HAP-1 (cell line): ENCODE results near the gene RAB19.
A peak's percentile ranks its signal among the peaks of the same experiment; 100 is the strongest.
"Not testable (repeated sequence)": the region's sequence is repeated elsewhere in the genome, so short reads cannot be mapped to it uniquely, and the experiment has no call there.

ENCODE experiments used
- DNase-seq, 2 experiments: peaks; one replicate each; pipeline ENCODE4 v3.0.0-alpha.2; 2016 to 2020; ENCODE audit warnings: low spot score in 2 of 2
- H3K27me3 ChIP-seq: fragments of 250-450 bp; sonication (Bioruptor Pico); 2 replicates; pipeline ENCODE4 v1.5.1; 2020; ENCODE audit warnings: low read depth, mild to moderate bottlenecking, moderate library complexity
- H3K36me3 ChIP-seq: fragments of 250-450 bp; sonication (Bioruptor Pico); replicated peaks from 2 replicates; pipeline ENCODE4 v1.5.1; 2020; ENCODE audit warnings: mild to moderate bottlenecking
- H3K4me1 ChIP-seq: fragments of 250-450 bp; sonication (Bioruptor Pico); 2 replicates; pipeline ENCODE4 v1.5.1; 2020; ENCODE audit warnings: mild to moderate bottlenecking
- H3K4me3 ChIP-seq: fragments of 250-450 bp; sonication (Bioruptor Pico); 2 replicates; pipeline ENCODE4 v1.5.1; 2020; ENCODE audit warnings: mild to moderate bottlenecking, moderate library complexity
- H3K9me3 ChIP-seq: fragments of 250-450 bp; sonication (Bioruptor Pico); 2 replicates; pipeline ENCODE4 v1.5.1; 2020; ENCODE audit warnings: mild to moderate bottlenecking, moderate library complexity
- in situ Hi-C: fragments of 300-500 bp; cut with MboI; formaldehyde crosslinking; loops from 3 replicates; pipeline ENCODE4 v1.14.3; 2020; ENCODE audit warnings: low sequenced_read_pairs, inconsistent platforms, mixed read lengths

RAB19 gene

DNA sequence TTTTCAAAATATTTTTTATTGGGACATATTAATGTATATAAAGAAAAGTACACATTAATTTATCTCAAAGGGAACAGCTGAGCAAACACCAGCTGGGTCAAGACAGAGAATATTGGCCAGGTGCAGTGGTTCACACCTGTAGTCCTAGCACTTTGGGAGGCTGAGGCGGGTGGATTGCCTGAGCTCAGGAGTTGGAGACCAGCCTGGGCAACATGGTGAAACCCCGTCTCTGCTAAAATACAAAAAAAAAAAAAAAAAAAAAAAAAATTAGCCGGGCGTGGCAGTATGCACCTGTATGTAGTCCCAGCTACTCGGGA lies 14.3 kb downstream of the RAB19 start:
- H3K36me3 ChIP-seq, H3K4me3 ChIP-seq, H3K9me3 ChIP-seq, H3K4me1 ChIP-seq, DNase-seq, in situ Hi-C loops, H3K27me3 ChIP-seq: not testable (repeated sequence)

DNA sequence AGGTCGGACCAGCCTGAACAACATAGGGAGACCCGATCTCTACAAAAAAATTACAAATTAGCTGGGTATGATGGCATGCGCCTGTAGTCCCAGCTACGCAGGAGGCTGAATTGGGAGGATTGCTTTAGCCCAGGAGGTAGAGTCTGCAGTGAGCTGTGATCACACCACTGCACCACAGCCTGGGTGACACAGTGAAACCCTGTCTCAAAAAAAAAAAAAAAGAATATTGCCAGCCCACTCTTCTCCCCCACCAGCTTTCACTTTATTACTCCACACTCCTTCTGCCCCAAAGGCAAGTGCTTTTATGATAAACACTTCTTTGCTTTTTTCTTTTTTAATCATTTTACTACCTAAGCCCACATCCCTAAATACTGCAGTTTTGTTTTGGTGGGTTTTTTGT lies 14.8 kb downstream of the RAB19 start:
- DNase-seq, result no peak
- Histone ChIP-seq H3K9me3 (no peaks in the 10 kb centered on the region), H3K27me3 (peaks cover 3% of the 10 kb centered on the region; the same call in 1 of the 2 replicates), H3K4me3 (no peak overlapping the region), H3K4me1 (no peaks in the 10 kb centered on the region), H3K36me3 (no peaks in the 10 kb centered on the region)
- in situ Hi-C loops, result no loop called here

DNA sequence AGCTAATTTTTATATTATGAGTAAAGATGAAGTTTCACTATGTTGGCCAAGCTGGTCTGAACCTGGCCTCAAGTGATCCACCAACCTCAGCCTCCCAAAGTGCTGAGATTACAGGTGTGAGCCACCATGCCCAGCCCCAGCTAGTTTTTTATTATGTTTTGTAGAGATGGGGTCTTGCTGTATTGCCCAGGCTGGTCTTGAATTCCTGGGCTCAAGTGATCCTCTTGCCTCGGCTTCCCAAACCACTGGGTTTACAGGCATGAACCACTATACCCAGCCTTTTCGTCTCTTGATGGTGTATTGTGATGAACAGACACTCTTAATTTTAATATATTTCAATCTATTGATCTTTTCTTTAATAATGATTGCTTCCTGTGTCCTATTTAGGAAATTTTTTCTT lies 17.7 kb downstream of the RAB19 start:
- H3K4me3 ChIP-seq, result no peak overlapping the region
- no peaks in the 10 kb centered on the region for H3K9me3 ChIP-seq
- no peaks in the 10 kb centered on the region for H3K4me1 ChIP-seq
- in situ Hi-C loops, result no loop called here
- H3K27me3 ChIP-seq, result no peaks in the 10 kb centered on the region
- DNase-seq, result no peak
- H3K36me3 ChIP-seq, result no peaks in the 10 kb centered on the region

DNA sequence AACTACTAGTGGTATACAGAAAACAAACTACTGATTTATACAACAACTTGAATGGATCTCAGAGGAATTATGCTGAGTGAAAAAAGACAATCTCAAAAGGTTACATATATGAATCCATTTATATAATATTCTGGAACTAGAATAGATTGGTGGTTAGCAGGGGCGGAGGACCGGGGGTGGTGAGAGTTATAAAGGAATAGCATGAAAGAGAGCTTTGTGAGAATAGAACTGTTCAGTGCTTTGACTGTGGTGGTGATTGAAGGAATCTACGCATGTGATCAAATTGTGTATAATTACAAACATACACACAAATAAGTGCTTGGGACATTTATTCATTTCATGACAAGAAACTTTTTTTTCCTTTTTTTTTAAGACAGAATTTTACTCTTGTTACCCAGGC lies 19.6 kb downstream of the RAB19 start:
- in situ Hi-C loops, result no loop called here
- H3K9me3 ChIP-seq, result no peaks in the 10 kb centered on the region
- DNase-seq, result no peak
- H3K4me3 ChIP-seq, result no peak overlapping the region
- H3K4me1 ChIP-seq, result no peaks in the 10 kb centered on the region
- no peaks in the 10 kb centered on the region for H3K27me3 ChIP-seq
- H3K36me3 ChIP-seq, result no peaks in the 10 kb centered on the region

DNA sequence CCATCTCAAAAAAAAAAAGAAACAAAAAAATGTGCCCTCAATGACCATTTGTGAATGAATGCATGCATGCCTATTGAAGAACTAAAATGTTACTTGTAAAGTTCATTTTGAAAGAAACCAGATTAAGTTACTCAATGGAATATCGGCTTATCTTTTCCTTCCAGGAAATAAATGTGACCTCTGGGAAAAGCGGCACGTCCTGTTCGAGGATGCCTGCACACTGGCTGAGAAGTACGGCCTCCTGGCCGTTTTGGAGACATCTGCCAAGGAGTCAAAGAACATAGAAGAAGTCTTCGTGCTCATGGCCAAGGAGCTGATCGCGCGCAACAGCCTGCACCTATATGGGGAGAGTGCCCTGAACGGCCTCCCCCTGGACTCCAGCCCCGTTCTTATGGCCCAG lies 21.9 kb downstream of the RAB19 start:
- H3K4me1 ChIP-seq, result no peaks in the 10 kb centered on the region
- no peak overlapping the region for H3K4me3 ChIP-seq
- no peaks in the 10 kb centered on the region for H3K9me3 ChIP-seq
- H3K36me3 ChIP-seq, result no peaks in the 10 kb centered on the region
- peak; percentile 16 to 22 for DNase-seq
- H3K27me3 ChIP-seq, result no peaks in the 10 kb centered on the region
- in situ Hi-C loops, result no loop called here

DNA sequence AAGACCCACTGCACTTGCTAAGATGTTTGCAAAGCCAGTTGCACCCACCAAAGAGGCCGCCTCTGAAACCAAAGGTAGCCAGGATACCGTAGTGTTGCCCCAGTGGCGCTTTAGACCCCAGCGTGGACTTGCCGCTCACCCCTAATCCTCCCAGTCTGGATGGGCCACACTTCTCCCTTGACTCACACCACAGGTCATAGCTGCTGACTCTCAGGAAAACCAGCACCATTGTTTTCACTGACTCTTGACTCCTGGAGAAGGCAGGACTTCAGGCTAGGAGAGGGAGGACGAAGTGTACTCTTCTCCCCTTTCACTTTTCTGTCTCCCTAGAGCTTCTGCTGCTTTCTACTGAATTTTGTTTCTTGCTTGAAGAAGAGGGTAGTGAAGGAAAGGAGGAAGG lies 22.3 kb downstream of the RAB19 start:
- no peak overlapping the region for H3K4me3 ChIP-seq

DNA sequence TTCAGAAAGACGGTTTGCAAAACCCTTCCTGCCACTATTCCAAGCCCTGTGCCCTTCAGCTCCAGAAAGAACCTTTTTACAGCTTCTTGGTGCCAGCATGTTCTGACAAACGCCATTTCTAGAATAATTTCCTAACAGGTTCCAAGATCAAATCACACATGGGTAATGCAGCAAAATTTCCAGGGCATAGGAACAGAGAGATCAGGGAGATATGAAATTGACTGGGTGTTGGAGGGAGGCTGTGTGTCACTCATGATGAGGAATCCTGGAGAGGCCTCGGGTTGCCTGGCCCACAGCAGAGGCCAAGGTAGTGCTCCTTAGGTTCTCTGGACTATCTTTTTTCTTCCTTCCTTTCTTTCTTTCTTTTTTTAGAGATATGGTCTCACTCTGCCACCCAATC lies 29.5 kb downstream of the RAB19 start:
- Histone ChIP-seq H3K27me3 (no peaks in the 10 kb centered on the region), H3K4me1 (no peaks in the 10 kb centered on the region), H3K9me3 (no peaks in the 10 kb centered on the region), H3K36me3 (no peaks in the 10 kb centered on the region), H3K4me3 (no peak overlapping the region)
- in situ Hi-C loops, result no loop called here
- no peak for DNase-seq

More for the DNA sequence above, 22.3 kb downstream of the RAB19 start:
- no peaks in the 10 kb centered on the region for H3K9me3 ChIP-seq
- H3K27me3 ChIP-seq, result no peaks in the 10 kb centered on the region
- H3K36me3 ChIP-seq, result no peaks in the 10 kb centered on the region
- DNase-seq, result no peak
- in situ Hi-C loops, result no loop called here
- H3K4me1 ChIP-seq, result no peaks in the 10 kb centered on the region

DNA sequence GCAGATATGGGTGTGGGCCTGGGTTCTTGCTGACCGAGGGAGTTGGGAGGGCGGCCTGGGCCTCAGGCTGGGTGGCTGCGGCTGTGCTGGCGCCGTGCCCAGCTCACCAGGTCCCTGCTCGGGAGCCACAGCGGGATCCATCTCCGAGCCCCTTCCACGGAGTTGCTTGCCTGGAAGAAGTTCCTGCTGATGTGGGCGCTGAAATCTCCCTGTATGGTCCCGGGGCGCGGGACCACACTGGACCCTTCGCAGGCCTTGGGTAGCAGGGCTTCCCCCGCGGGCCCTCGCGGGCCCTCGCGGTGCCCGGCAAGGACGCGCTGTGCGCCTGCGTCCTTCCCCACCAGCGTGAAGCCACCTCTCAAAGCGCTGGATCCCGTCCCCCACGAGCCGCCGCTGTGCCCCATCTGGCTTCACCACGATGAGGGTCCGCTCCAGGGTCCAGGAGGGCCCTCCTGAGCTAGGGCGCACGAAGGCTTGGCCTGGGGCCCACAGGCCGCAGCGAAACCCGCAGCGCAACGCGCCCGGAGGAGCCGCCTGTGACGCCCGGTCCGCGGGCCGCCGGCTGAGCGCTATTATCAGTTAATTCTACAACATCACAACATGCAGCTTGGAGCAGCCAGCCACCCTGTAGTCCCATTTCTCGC lies 31.5 kb downstream of the RAB19 start:
- H3K27me3 ChIP-seq, result no peaks in the 10 kb centered on the region
- in situ Hi-C loops, result no loop called here
- H3K4me3 ChIP-seq, result no peak overlapping the region
- H3K4me1 ChIP-seq, result no peaks in the 10 kb centered on the region
- H3K9me3 ChIP-seq, result no peaks in the 10 kb centered on the region
- no peak for DNase-seq
- H3K36me3 ChIP-seq, result no peaks in the 10 kb centered on the region

DNA sequence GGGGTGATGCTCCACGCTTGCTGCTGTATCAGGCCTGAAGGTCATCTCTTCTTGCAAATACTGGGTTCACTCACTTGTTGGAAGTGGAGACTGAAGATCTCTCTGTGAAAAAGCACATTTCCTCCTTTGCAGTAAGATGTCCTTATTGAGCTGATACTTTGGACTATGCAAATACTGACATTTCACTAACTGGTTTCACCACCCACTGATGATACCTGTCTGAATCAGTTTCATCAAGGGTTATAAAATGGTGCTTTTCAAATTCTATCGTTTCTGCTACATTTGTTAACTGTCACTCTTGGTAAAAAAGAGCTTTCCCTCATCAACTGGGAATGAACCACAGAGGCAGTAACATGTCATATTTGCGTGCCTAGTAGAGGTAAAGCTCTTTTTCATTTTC lies 35.5 kb downstream of the RAB19 start:
- Histone ChIP-seq H3K27me3 (no peaks in the 10 kb centered on the region), H3K9me3 (no peaks in the 10 kb centered on the region), H3K4me1 (no peaks in the 10 kb centered on the region), H3K4me3 (no peak overlapping the region), H3K36me3 (no peaks in the 10 kb centered on the region)
- no peak for DNase-seq
- in situ Hi-C loops, result no loop called here

DNA sequence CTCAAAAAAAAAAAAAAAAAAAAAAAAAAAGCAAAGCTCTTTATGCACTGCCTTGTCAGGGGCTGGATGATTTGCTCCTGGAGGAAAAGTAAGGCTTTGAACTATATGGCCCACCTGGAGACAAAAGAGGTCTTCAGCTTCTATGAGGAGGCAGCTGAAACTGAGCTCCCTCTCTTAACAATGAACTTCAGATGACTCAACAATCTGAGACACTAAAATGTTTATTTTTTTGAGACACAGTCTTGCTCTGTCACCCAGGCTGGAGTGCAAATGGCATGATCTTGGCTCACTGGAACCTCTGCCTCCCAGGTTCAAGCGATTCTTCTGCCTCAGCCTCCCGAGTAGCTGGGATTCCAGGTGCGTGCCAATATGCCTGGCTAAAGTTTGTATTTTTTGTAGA lies 36.7 kb downstream of the RAB19 start:
- no peak for DNase-seq
- in situ Hi-C loops, result no loop called here
- Histone ChIP-seq H3K27me3 (no peaks in the 10 kb centered on the region), H3K36me3 (no peaks in the 10 kb centered on the region), H3K4me1 (no peaks in the 10 kb centered on the region), H3K9me3 (no peaks in the 10 kb centered on the region), H3K4me3 (no peak overlapping the region)

DNA sequence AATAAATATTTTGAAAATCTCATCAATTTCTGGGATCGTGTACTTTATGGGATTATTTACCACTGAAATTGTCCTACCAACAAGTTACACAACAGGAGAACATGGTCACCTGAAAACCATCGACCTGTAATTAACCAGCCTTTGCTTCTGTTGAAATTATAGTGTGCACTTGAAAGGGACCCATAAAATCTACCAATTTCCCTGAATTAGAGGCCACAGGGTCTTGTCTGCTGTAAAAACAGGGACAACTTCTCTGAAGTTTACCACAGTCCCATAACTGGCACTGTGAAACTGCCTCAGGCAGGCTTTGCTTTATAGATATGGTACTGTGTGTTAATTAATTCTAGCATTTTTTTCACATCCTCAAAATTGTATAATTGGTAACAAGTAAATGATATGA lies 37.7 kb downstream of the RAB19 start:
- no peaks in the 10 kb centered on the region for H3K36me3 ChIP-seq
- no peak overlapping the region for H3K4me3 ChIP-seq
- H3K27me3 ChIP-seq, result no peaks in the 10 kb centered on the region
- H3K4me1 ChIP-seq, result no peaks in the 10 kb centered on the region
- in situ Hi-C loops, result no loop called here
- no peaks in the 10 kb centered on the region for H3K9me3 ChIP-seq
- DNase-seq, result no peak

DNA sequence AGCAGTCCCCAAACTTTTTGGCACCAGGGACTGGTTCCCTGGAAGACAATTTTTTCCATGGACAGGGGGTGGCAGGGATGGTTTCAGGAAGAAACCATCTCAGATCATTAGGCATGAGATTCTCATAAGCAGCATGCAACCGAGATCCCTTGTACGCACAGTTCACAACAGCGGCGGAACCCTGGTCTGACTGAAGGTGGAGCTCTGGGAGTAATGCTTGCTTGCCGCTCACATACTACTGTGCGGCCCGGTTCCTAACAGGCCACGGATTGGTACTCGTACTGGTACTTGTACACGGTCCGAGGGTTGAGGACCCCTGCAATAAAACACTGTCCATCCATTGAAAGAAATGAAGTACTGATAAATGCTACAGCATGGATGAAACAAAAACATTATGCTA lies 42.6 kb downstream of the RAB19 start:
- no peaks in the 10 kb centered on the region for H3K9me3 ChIP-seq
- no peaks in the 10 kb centered on the region for H3K27me3 ChIP-seq
- no peaks in the 10 kb centered on the region for H3K4me1 ChIP-seq
- no peak for DNase-seq
- in situ Hi-C loops, result no loop called here
- no peaks in the 10 kb centered on the region for H3K36me3 ChIP-seq
- no peak overlapping the region for H3K4me3 ChIP-seq

DNA sequence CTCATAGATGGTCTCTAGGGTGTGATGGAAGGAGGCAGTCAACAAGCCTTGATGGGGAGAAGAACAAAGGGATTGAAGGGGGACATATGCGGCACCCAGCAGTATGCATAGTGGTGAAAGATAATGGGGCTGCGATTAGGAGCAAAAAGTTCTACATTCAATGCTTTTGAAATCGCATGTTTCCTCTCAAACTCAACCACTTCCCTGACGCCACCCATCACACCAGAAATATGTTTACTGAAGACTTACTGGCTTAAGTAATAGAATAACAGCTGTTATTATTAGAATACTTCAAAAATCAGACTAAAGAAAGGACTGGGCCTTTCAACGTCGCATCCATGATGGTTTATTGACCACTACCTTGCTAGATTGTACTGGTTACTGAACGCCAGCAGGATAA lies 44.0 kb downstream of the RAB19 start:
- H3K9me3 ChIP-seq, result no peaks in the 10 kb centered on the region
- no peaks in the 10 kb centered on the region for H3K4me1 ChIP-seq
- H3K4me3 ChIP-seq, result no peak overlapping the region
- in situ Hi-C loops, result no loop called here
- H3K36me3 ChIP-seq, result no peaks in the 10 kb centered on the region; the same call in 1 of the 2 replicates
- DNase-seq, result no peak
- H3K27me3 ChIP-seq, result no peaks in the 10 kb centered on the region

DNA sequence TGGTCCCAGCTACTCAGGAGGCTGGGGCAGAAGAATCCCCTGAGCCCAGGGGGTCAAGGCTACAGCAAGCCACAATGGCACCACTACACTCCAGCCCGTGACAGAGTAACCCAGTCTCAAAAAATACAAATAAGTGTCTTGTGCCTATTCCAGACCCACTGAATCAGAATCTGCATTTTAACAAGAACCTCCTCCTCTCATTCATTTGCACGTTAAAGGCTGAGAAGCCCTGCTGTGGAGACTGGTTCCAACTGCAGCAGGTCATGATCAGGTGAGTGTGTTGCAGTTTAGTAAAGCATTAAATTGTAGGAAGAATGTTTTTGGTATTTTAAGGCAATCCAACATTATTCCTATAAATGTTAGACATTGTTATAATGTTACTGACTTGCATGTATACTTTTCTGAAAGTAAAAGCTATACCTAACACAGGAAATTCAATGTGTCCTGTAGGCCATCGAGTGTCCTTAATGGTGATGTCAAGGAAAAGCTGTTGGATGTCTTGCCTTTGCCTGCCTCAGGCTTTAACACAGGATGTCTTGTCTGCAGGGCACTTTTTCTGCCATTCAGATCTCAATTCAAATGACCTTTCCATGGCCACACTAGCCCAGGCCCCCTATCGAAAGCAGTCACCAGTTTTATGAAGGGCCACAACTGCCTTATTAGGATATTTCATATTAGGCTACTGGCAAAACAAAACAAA lies 45.1 kb downstream of the RAB19 start:
- Histone ChIP-seq H3K27me3 (no peaks in the 10 kb centered on the region), H3K9me3 (no peaks in the 10 kb centered on the region), H3K4me1 (no peaks in the 10 kb centered on the region), H3K4me3 (no peak overlapping the region), H3K36me3 (peaks cover 5% of the 10 kb centered on the region)
- DNase-seq, result no peak
- in situ Hi-C loops, result no loop called here

DNA sequence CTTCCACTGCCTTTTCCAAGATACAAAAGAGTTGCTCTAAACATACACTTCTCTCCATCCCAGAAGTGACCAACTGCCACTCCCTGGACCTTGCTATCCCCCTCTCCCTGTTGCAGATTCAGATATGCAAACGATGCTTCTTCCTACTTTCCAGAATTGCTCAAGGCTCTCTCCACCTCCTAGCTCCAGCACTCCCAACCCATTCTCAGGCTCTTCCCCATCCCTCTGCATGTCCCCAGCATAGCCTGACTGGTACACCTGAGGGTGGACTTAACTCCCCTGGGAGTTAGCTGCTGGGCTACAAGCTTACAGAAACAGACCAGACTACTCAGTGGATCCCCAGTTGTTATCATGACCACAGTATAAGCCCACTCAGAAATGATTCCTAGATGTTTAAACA lies 47.9 kb downstream of the RAB19 start:
- no peak for DNase-seq
- peaks cover 28% of the 10 kb centered on the region for H3K36me3 ChIP-seq
- no peak overlapping the region for H3K4me3 ChIP-seq
- H3K9me3 ChIP-seq, result no peaks in the 10 kb centered on the region
- peaks cover 13% of the 10 kb centered on the region for H3K4me1 ChIP-seq
- H3K27me3 ChIP-seq, result no peaks in the 10 kb centered on the region
- in situ Hi-C loops, result no loop called here
